ENCODE measurements around the gene CORIN. TPM values are rescaled to one million over a fixed set of nuclear protein-coding genes. Genes with fewer than 3 reads are reported as not detected.
A peak's percentile ranks its signal among the peaks of the same experiment; 100 is the strongest.

CORIN gene
- total RNA-seq, 4 donors from 2014 or later: 0.11 to 0.96 (median 0.21) TPM

GRCh38 chr4:47705326-47705981, 132.4 kb downstream of the CORIN start:
- Histone ChIP-seq H3K4me1 (no peaks in the 10 kb centered on the region), H3K4me3 (replicated peaks in 1 of 3) (no peak overlapping the region), H3K36me3 (no peaks in the 10 kb centered on the region), H3K9me3 (no peaks in the 10 kb centered on the region), H3K27me3 (no peaks in the 10 kb centered on the region), H3K27ac (no peak overlapping the region)
- TF ChIP-seq, protein P1, sequence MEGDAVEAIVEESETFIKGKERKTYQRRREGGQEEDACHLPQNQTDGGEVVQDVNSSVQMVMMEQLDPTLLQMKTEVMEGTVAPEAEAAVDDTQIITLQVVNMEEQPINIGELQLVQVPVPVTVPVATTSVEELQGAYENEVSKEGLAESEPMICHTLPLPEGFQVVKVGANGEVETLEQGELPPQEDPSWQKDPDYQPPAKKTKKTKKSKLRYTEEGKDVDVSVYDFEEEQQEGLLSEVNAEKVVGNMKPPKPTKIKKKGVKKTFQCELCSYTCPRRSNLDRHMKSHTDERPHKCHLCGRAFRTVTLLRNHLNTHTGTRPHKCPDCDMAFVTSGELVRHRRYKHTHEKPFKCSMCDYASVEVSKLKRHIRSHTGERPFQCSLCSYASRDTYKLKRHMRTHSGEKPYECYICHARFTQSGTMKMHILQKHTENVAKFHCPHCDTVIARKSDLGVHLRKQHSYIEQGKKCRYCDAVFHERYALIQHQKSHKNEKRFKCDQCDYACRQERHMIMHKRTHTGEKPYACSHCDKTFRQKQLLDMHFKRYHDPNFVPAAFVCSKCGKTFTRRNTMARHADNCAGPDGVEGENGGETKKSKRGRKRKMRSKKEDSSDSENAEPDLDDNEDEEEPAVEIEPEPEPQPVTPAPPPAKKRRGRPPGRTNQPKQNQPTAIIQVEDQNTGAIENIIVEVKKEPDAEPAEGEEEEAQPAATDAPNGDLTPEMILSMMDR (IDR thresholded peaks at IDR 0.05): no peak
- no peak for TF ChIP-seq POLR2A (IDR thresholded peaks at IDR 0.05)
- 53 to 64% methylated on average over 7 of the region's 7 CpGs for WGBS, 2 donors
- intact Hi-C loops (cut with DNase I): no loop called here
- no peak for DNase-seq

- no peak overlapping the region for H3K27ac ChIP-seq
These were observed 133.1 kb downstream of the CORIN start for GRCh38 chr4:47704693-47705325.

DNA sequence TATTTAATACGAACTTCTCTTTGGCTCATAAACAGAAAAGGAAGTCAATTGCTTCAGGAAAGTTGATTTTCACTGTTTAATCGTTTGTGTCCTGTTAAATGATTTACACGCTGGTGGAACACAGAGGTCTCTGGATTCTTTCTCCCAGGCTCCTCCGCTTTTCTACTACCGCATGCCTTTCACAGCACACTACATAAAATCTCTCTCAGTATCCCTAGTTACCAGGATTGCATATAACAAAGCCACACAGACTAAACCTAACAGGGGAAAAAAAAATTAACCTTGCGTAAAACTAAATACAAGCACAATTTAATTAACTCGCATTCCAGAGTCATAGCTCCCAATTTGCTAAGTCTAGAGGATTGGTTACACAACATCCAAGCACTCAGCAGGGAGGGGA, 133.9 kb downstream of the CORIN start:
- Histone ChIP-seq H3K4me1 (no peaks in the 10 kb centered on the region), H3K36me3 (no peaks in the 10 kb centered on the region), H3K27ac (no peak overlapping the region), H3K27me3 (no peaks in the 10 kb centered on the region), H3K9me3 (no peaks in the 10 kb centered on the region), H3K4me3 (replicated peaks in 1 of 3) (no peak overlapping the region)
- TF ChIP-seq, protein P1 (IDR thresholded peaks at IDR 0.05): no peak
- no peak for TF ChIP-seq POLR2A (IDR thresholded peaks at IDR 0.05)
- intact Hi-C loops (cut with DNase I): no loop called here
- no peak for DNase-seq
- WGBS, 2 donors: 77 to 80% methylated on average over 7 of the region's 7 CpGs

More at GRCh38 chr4:47704693-47705325, 133.1 kb downstream of the CORIN start:
- Histone ChIP-seq H3K27me3 (no peaks in the 10 kb centered on the region), H3K4me3 (replicated peaks in 1 of 3) (no peak overlapping the region), H3K36me3 (no peaks in the 10 kb centered on the region), H3K4me1 (no peaks in the 10 kb centered on the region), H3K9me3 (no peaks in the 10 kb centered on the region)
- DNase-seq: peak; percentile 16 to 34
- no peak for TF ChIP-seq POLR2A (IDR thresholded peaks at IDR 0.05)
- TF ChIP-seq, protein P1 (IDR thresholded peaks at IDR 0.05): peak in 4 of 6 experiments; percentile 11 to 45 (median 36)
- 42 to 45% methylated on average over 11 of the region's 11 CpGs for WGBS, 2 donors
- intact Hi-C loops (cut with DNase I): no loop called here

- TF ChIP-seq, protein P1 (IDR thresholded peaks at IDR 0.05): no peak
- TF ChIP-seq POLR2A (IDR thresholded peaks at IDR 0.05): no peak
- no peak overlapping the region for H3K27ac ChIP-seq
- 77 to 80% methylated on average over 5 of the region's 5 CpGs for WGBS, 2 donors
- no peak overlapping the region for H3K4me3 ChIP-seq (replicated peaks in 1 of 3)
- intact Hi-C loops (cut with DNase I): no loop called here
- no peaks in the 10 kb centered on the region for H3K36me3 ChIP-seq
- DNase-seq: no peak
- H3K9me3 ChIP-seq: no peaks in the 10 kb centered on the region
- no peaks in the 10 kb centered on the region for H3K27me3 ChIP-seq
- H3K4me1 ChIP-seq: no peaks in the 10 kb centered on the region
These were observed 134.9 kb downstream of the CORIN start for GRCh38 chr4:47703008-47703407.

DNA sequence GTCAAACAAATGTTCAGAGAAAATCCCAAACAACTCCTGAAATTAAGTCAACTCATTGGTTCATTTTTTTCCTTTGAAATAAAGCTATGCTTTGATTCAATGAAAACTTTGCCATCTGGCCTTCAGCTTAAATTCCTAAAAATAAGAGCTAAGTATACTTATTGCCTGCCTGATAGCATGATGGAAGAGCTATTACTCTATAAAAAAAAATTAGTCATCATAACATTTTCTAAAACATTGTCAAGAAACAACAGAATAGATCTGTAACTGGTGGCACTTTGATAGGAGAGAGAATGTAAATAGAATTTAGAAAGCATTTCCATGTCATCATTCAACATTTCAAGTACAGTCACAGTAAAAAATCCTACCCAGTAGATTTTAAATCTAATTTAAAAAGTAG, 136.6 kb downstream of the CORIN start:
- TF ChIP-seq POLR2A (IDR thresholded peaks at IDR 0.05): no peak
- TF ChIP-seq, protein P1 (IDR thresholded peaks at IDR 0.05): no peak
- Histone ChIP-seq H3K27ac (no peak overlapping the region), H3K4me3 (replicated peaks in 1 of 3) (no peak overlapping the region), H3K9me3 (no peaks in the 10 kb centered on the region), H3K36me3 (no peaks in the 10 kb centered on the region), H3K4me1 (no peaks in the 10 kb centered on the region), H3K27me3 (no peaks in the 10 kb centered on the region)
- intact Hi-C loops (cut with DNase I): no loop called here
- DNase-seq: no peak
